Measurements from ENCODE around the gene PSMD4.

GRCh38 chr1:151277249-151277648 is 22.7 kb downstream of the PSMD4 start:
- TF ChIP-seq CTCF (IDR thresholded peaks at IDR 0.05; ENCODE audit: low read depth, low read length) (no peak), EZH2phosphoT487 (IDR thresholded peaks at IDR 0.05; ENCODE audit: low read depth) (no peak)
